SIG-M5 (cell line): Measurements from ENCODE around the gene DLGAP1.

Experiments
- DNase-seq: peaks from one replicate; lab custom pipeline; 2025; lab: John Stamatoyannopoulos, UW

The DLGAP1 gene

DNA sequence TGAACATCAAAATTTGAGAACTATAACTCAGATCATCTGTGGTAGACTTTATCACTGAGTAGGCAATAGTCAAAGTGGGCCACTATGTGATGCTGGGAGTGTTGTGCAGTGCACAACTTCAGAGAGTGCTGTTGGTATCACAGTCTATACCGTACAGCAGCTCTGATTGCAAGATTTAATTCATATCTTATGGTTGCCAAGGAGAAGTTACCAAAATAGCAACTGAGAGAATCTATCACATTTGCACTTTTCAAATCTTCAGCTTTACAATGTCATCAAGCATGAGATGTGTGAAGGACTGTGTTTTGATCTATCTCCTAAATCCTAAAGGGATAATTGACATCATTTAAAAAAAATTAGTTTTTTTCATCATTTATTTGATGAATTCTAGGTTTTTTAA, 216.1 kb downstream of the DLGAP1 start:
- no peak for DNase-seq

DNA sequence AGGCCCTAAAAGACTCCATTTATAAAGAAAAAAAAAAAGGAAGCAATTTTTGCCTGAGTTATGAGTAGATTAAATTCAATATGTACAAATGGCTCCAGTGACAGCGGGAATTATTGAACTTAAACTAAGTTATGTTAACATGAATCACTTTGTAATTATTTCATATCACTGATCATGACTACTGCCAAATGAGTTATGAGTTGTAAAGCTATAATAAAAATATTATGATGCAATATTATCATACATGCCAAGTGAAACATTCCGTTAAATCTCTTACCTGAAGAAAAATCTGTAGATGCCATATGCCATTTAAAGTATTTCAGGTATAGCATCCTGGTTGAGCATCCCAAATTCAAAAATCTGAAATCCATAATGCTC, 217.5 kb downstream of the DLGAP1 start:
- no peak for DNase-seq

DNA sequence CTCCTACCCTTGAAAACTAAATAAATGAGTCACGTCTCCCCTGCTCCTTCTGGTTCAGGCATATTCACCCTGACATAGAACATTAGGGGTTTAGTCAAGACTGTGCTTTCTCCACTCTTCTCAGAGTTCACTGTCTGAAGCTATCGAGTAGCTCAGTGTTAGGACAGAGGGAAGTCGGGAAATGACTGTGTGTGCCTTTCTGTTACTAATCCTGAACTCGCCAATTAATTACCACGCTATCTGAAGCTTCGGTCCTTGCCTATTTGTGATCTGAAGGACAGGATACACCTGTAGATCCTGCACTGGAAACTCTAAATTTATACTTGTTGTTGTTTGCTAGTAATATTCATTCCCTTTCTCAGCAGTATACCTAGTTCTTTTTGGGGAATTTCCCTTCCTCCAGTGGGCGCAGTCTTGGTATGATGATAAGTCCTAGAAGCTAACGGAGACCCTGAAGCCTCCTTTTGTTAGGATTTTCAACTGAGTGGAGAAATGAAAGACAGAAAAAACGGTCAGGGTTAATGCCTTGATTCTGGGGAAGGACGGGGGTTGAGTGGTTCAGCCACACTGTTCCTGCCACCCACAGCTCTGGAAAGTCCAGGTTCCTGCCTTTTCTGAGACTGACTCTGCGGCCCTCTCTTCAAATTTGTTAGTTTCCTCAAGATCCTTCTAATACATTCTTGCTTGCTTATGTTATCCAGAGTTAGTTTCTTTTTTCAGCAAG, 218.0 kb downstream of the DLGAP1 start:
- no peak for DNase-seq

DNA sequence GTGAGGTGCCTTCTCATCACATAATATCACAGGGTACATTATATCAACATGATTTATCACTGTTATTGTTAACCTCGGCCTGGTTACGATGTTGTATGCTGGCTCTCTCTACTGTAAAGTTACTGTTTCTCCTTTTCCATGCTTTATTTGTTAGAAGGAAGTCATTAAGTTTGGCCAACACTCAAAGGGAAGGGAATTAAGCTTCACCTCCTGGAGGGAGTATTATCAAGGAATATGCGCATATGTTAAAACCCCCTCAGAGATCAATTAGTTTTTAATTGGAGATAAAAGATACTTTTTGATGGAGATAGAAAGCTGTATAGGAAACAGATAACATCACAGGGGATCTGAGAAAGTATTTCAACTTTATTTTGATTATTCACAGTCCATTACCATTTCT, 221.6 kb downstream of the DLGAP1 start:
- DNase-seq = no peak

DNA sequence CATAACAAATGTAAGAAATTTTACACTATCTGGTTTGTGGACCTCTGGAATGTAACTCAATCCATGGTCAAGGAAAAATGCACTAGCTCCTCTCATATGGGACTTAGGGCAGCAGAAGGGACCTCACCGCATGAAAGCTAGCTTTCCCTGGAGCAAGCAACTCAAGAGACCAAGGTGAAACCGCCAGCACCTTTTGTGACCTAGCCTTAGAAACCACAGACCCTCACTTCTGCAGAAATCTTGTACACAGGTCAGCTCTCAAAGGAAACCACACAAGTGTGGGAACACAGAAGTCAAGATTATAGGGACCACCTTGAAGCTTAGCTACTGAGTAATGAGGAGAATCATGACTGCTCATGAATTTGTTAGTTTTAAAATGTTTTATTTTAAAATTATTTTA, 222.5 kb downstream of the DLGAP1 start:
- no peak for DNase-seq

DNA sequence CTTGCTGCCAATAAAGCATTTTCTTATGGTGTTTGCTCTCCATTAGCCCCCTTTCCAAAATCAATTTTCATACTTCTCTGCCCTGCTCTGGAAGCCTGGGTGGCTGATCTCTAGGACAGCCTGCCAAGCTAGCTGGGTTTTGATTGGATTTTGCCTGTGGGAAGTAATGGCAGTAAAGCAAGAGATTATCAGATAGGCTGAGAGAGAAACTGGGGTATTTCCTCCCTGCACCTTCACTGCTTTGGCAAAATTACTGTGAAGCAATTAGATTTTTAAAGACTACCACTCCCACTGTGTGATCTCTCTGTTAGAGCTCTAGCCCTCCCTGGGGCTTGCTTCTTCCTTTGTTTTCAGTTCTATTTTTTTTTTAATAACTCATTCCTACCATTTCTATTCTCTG, 223.8 kb downstream of the DLGAP1 start:
- no peak for DNase-seq

DNA sequence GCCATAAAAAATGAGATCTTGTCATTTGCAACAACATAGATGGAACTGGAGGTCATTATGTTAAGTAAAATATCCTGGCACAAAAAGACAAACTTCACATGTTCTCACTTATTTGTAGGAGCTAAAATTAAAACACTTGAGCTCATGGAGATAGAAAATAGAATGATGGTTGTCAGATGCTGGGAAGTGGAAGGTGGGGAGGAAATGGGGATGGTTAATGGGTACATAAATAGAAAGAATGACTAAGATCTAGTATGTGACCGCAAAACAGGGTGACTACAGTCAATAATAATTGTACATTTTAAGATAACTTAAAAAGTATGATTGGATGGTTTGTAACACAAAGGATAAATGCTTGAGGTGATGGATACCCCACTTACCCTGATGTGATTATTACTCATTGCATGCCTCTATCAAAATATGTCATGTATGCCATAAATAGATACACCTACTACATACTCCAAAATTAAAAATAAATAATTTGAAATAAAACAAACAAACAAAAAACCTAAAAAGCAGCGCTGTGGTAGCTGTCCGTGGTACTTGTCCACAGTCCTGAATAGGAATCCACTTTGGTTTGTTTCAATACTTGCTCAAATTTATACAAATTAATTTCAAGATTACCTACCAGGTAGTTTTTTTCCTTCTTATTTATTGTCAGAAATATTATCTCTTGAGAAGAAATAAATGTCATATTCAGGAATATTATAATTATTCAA, 224.5 kb downstream of the DLGAP1 start:
- no peak for DNase-seq

DNA sequence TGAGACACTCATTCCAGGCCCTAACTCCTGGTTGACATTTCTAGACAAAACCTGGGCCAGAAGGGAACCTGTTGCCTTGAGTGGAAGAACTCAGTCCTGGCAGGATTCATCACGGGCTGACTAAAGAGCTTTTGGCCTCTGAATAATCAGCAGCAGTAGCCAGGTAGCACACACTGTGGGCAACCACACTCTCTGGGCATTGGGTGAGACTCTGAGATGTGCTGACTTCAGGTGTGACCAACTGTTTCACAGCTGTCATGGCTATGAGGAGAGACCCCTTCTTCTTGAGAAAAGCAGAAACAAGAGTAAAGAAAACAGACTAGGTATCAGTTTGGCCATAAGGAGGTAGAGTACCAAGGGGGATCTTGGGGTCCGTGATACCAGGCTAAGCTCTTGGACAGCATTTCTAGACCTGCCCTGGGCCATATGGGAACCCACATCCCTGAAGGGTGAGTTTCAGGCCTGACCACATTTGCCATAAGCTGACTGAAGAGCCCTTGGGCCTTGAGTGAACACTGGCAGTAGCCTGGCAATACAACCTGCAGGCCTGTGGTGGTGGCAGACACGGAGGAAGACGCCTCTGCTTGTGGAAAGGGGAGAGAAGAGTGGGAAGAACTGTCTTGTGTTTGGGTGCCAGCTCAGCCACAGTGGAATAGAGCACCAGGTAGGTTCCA, 230.9 kb downstream of the DLGAP1 start:
- no peak for DNase-seq

DNA sequence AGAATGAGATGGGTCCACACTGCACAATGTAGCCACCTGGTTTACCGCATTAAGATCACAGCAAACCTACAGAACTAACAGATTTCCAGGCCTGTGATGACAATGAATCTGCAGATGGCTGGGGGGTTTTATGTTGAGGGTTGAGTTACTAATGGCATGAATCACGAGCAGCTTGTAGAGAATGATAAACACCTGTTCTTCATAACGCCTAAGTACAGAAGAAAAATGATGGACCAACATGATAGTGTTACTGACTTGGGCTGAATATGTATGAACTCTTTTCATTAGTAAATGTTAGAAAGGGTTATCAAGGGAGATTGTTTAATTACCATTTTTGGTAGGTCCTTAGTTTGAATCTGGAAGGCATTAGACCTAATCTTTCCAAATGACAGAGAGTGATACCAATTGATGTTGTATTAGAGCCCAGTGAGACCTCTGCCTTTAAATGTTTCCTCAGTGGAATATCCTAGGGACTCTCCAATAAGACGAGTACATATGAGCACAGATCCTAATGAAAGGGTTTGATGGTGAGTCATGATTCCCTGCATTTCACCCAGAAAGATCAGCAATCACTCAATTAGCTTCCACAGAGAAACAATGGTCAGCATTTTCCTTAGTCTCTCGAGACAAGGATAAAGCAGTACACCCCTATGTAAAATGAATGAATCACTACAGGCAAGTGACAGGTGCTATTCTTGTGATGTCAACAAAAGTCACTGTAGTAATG, 243.8 kb downstream of the DLGAP1 start:
- no peak for DNase-seq

DNA sequence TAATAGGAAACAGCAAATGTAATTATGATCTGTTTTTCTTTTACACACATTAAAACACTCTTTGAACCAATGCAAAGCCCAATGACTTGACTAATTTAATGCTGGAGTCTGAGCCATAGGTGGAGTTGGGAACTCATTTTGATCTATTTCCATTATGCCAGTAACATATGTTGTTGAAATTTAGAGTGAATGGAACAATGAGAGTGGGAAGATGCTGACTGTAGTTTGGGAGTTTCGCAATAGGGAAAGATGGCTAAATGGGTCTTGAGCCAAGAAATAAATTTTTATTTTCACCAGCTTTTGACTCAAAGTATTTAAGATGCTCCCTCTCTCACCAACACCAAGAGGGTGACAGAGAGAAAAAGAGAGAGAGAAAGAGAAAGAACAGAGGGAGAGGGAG, 246.7 kb downstream of the DLGAP1 start:
- DNase-seq = no peak

DNA sequence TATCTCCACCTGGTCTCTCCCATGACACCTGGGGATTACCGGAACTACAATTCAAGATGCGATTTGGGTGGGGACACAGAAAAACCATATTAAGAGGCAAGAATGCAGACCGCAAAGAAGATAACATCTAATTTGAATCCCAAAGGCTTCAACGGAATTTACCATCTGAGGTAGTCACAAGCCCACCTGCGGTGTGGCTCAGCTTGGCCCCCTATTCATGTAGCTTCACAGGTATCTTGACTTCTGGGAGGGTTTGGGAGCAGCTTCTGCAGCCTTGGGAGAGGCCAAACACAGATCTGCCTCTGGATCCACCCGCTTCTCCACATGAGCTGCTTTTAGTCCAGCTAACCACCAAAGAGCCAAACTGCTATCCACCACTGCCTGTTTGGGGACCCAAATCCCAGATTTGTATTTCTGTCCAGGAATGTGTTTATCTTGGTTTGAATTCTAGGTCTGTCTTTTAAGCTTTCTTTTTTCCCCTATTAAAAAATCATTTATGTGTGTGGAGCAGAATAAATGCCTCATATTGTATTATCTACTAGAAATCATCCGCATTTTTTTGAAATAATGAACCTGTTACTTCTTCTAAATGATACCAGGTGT, 247.6 kb downstream of the DLGAP1 start:
- no peak for DNase-seq

DNA sequence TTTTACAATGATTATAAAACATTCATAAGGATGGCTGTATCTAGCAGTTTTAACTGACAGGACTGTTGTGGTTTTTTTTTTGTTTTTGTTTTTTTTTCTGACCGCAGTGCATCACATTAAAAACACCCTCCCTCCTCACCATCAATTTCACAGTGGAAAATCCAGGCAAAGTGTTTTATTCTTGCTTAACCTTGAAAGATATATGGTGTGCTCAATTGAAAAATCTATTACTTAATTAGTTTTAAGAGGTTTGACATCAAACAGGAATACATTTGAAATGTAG, 250.7 kb downstream of the DLGAP1 start:
- DNase-seq = no peak

DNA sequence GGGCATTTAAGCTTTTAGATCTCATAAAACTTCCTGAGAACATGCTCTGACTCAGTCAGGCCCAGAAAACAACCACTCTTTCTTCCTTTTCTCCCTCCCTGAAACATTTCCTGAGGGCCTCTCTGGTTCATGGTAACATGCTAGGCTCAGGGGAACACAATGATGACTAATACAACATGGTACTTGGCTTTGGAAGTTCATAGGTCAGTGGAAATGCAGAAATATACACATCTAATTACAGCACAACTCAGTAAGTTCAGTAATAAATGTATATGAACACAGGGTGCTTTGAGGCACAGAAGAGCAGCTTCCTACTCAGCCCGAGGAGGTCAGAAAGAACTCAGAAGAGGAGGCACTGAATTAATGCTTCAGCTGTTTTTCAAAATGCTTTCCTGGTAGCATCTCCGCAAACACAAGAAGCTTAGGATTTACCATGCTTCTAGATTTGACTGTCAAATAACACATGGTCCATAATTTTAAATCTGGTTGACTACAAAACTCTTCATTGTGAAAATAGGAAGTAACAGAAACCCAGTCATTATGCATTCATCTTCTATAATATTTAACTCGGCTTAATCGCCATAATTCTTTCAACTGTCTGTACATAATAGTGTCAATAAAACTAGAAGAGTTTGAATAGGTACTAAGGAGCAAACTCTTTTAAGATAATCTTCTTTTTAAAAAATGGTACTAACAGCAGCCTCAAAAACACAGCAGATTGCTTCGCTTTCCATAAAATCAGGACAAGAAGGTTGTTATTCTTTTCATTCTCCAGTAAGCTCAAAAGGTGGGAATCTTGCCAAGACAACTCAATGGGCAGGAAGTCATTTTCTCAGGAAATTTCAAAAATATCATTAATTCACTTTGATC, 251.3 kb downstream of the DLGAP1 start:
- no peak for DNase-seq

DNA sequence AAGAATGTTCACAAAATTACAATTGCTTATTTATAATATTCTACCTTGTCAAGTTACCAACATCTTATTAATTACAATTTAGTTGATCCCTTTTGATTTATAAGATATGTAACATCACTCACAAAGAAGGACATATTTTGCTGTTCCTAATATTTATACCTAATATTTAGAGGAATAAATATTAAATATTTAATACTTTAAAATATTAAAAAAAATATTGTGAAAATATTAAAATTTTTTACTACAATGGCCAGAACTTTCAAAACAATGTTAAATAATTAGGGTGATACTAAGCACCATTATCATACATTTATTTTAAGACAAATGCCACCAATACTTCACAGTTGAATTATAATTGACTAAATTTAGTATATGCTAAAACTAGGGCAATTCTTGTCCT, 254.7 kb downstream of the DLGAP1 start:
- no peak for DNase-seq

DNA sequence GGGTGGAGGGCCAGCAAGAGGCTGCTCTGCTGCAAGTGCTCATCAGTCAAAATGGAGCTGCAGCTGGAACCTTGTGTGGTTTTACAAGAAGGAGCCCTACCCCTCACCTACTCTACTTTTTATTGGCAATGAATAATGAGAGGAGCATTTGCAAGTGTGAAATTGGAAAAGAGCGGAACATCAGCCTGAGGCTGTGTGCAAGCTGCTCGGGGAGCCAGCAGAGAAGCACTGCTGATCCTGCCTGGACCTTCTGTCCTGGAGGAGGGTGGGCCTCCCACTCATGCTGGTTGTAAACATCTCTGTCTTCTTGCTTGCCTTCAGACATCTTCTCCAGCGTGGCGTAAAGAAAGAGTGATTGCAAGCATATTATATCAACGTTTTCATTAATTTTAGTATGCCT, 256.2 kb downstream of the DLGAP1 start:
- no peak for DNase-seq

DNA sequence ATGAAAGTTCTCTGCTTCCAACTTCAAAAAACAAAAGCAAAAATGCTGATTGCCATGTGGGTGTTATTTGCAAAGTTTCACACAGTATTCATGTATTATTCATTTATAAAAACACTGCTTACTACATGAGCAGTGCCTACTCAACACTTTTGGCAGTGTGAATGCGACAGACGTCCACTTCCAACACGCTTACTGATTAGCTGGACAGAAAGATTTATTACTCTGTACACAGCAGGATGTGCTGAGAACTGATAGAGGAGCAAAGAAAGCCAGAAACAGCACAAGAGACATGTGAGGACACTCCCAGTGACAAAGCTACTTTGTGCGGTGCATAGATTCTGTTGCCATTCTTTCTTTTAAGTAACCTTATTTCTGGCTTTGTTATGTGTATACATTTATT, 258.8 kb downstream of the DLGAP1 start:
- DNase-seq = no peak

DNA sequence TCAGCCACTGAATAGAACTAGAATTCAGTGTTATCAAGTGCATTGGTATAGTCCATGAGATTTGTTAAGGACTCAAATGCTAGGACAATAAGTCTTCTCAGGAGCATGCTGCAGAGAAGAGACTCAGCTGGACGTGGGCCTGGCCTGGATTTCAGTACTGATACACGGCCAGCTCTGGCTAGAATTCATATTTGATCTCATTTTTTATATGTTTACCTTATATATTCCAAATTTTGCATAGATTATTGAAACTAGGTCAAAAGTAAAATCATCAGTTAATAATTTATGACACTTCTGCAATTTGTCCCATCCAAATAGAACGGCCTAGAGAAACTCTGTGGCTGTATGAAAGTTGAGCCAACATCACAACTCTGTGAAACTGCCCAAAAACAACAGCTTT, 262.0 kb downstream of the DLGAP1 start:
- DNase-seq = no peak

DNA sequence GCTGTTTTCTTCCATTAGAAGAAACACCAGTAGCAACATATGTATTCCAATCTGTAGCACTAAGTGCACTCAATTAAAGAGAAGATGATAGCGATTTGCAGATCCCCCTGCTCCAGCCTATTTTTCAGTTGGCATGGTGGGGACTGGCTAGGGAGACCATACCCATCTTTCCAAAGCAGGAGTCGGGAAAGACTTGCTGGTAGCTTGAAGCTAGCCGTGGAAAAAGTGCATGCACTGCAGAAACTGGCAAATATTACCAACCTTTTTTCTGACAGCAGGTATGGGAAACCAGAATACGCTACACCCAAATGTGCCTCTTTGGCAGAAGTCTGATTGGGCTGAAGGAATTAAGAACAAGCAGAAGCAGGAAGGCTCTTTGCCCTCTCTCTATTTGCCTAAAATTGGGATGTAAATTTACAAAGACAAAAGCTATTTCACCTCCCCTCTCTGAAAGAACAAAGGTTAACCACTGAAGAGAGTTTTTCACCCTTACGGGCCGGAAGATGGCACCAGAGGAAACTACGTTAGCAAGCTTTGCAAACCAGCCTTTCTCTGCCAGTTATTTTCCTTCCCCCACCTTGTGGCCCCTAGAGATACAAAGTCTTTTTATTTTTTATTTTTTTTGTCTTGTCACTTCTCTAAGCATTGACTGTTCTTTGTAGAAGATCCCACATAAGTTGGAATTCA, 273.1 kb downstream of the DLGAP1 start:
- DNase-seq = no peak

DNA sequence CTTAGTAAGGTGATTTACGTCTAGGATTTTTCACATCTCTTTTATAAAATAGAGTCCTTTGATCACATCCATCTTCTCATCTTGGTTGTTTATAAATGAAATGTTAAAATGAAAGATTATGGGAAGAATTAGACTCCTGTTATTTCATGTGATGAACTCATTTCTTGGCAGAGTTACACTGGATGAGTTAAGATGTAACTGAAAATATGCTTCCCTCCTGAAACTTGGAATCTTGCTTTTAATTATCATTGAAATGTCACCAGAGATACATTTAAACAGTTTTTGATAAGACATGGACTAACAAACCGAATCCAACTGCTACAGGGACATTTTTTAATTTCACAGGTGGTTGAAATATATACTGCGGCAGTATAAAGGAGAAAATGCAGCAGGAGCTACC, 274.0 kb downstream of the DLGAP1 start:
- DNase-seq = no peak

DNA sequence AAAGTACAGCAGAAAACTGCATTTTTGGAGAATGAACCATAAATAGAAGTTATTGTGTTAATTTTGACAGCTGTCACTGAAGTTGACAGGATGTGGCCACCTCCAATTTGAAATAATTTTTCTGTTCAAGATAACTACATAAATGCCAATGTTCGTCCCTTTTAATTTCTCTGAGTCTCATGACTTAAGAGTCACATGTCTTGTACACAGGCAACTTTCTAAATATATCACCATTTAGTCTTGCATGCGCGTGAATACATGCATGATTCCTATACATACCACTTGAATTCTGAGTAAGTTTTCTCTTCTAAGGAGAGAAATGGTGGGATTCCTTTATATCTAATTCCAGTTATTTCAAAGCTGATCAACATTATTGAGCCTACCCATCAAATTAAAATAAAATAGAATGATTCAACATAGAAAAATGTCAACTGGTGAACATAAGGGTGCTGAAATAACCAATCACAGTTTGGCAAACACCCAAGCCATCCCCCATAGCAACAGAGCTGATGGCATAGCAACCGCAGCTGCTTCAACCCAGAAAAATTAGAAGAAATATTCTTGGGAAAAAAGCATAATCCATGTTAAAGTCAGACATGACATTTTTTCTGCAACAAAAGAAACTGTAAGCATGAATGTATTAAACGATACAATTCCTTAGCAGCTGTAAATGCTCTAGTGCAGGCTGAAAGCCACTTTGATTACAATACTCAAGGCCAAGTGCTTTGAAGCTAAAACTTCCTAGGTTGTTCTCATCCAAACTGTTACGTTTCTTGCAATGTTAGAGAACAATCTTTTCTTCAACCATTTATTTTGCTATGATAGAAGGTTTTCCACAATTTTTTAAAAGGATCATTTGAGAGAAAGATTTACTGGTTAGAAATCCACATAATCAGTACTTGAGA, 282.7 kb downstream of the DLGAP1 start:
- DNase-seq = no peak
